Fibroblast of lung (primary cell): Measurements from ENCODE around the gene SEMA4D.

Experiments used
- CTCF ChIP-seq, 2 donors: IDR thresholded peaks in 1 of 2; conservative IDR thresholded peaks in 1 of 2; 1 replicate in 1 of 2; 2 replicates in 1 of 2; pipeline ENCODE4 v1.5.1; 2011 to 2012; ENCODE audit warnings: low read length in 2 of 2, control low read depth in 1 of 2, inconsistent platforms in 1 of 2, low read depth in 1 of 2, mild to moderate bottlenecking in 1 of 2
- EZH2 ChIP-seq: IDR thresholded peaks from 2 replicates; pipeline ENCODE4 v1.5.1; 2012; ENCODE audit warnings: low read length, control low read depth, mild to moderate bottlenecking; ENCODE audit errors: missing control alignments

GRCh38 chr9:89436326-89436725 is 61.6 kb downstream of the SEMA4D start:
- TF ChIP-seq CTCF (conservative IDR thresholded peaks at IDR 0.05 in 1 of 2, IDR thresholded peaks at IDR 0.05 in 1 of 2; ENCODE audit: low read depth in 1 of 2, low read length in 2 of 2) (no peak), EZH2 (no peak)
